ENCODE results near the gene SNX33. TPM values are rescaled to one million over a fixed set of nuclear protein-coding genes. Genes with fewer than 3 reads are reported as not detected.

SNX33 gene
- total and polyA plus RNA-seq, 2 experiments from 2014 or later, result 13.1 to 22.9 TPM

DNA sequence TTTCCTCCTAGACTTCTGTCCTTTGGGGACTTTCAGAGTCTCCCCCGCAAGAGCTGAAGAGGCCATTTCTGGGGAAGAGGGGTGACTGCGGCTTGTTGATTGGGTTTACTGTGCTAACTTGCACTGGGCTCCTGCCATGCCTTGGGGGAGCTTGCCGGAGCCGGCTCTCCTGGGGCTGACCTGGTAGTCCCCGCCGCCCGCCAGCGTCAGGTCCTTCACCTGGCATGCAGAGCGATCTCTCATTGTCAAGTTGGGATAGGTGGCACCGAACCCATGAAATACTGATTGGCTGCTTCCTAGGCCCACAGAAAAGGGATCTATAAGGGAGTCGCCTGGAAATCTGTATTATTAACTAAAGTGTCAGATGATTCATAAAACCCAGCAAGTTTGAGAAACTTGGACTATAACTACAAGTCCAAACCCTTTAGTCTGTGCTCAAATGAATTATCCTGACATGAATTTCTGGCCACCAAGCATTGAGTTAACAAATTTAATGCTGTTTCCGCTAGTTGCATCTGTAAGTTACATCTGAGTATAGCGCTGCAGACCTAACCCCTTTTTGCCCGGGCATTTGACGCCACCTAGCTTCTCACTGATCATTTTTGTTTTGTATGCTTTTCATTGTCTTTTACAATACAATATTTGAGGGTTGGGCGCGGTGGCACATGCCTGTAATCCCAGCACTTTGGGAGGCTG is 7.1 kb upstream of the SNX33 start:
- peak overlapping the region; percentile 89 for H3K9ac ChIP-seq
- H4K20me1 ChIP-seq (ENCODE audit: insufficient read depth), result no peaks in the 10 kb centered on the region
- WGBS, 2 experiments (ENCODE audit: low coverage in 1 of 2, low lambda C conversion rate in 2 of 2, missing lambda C conversion rate in 2 of 2), result 1 to 3% methylated on average over 17 of the region's 17 CpGs
- peak overlapping the region; percentile 77 for H2AFZ ChIP-seq
- H3F3A ChIP-seq (ENCODE audit: insufficient read depth), result peaks cover 24% of the 10 kb centered on the region
- H3K4me1 ChIP-seq (ENCODE audit: insufficient read depth), result peaks cover 17% of the 10 kb centered on the region
- TF ChIP-seq EZH2phosphoT487 (IDR thresholded peaks at IDR 0.05; ENCODE audit: insufficient read depth, low read depth), result no peak
- no peak for TF ChIP-seq EZH2 (IDR thresholded peaks at IDR 0.05; ENCODE audit: insufficient read depth, poor library complexity, severe bottlenecking)
- H3K9me2 ChIP-seq (ENCODE audit: insufficient read depth), result no peaks in the 10 kb centered on the region
- H3K79me2 ChIP-seq (ENCODE audit: insufficient read depth), result peaks cover 49% of the 10 kb centered on the region
- H3K4me2 ChIP-seq (ENCODE audit: unreplicated experiment), result peak overlapping the region; percentile 98
- no peaks in the 10 kb centered on the region for H3K36me3 ChIP-seq (ENCODE audit: low read depth)
- peak; percentile 69 for DNase-seq
- in situ Hi-C loops (cut with MboI), result no loop called here
- H3K9me3 ChIP-seq (ENCODE audit: low read depth), result no peaks in the 10 kb centered on the region
- H3K4me3 ChIP-seq, result peak overlapping the region; percentile 80
- no peaks in the 10 kb centered on the region for H3K27me3 ChIP-seq (replicated peaks; ENCODE audit: insufficient read depth)
- H3K27ac ChIP-seq, result peak overlapping the region; percentile 89

DNA sequence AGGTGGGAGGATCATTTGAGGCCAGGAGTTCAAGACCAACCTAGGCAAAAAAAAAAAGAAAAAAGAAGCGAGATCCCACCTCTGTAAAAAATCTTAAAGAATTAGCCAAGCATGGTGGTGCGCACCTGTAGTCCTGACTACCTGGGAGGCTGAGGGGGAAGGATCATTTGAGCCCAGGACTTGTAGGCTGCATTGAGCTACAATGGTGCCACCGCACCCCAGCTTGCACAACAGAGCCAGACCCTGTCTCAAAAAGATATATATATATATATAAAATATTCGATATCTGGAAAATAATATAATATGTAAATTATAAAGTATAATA is 6.6 kb upstream of the SNX33 start:
- H3K27ac ChIP-seq, result peak overlapping the region; percentile 89
- H3K4me1 ChIP-seq (ENCODE audit: insufficient read depth), result peaks cover 18% of the 10 kb centered on the region
- H3F3A ChIP-seq (ENCODE audit: insufficient read depth), result peaks cover 26% of the 10 kb centered on the region
- H3K4me3 ChIP-seq, result peak overlapping the region; percentile 80
- no peaks in the 10 kb centered on the region for H3K9me2 ChIP-seq (ENCODE audit: insufficient read depth)
- no peaks in the 10 kb centered on the region for H3K27me3 ChIP-seq (replicated peaks; ENCODE audit: insufficient read depth)
- TF ChIP-seq EZH2 (IDR thresholded peaks at IDR 0.05; ENCODE audit: insufficient read depth, poor library complexity, severe bottlenecking) (no peak), EZH2phosphoT487 (IDR thresholded peaks at IDR 0.05; ENCODE audit: insufficient read depth, low read depth) (no peak)
- peaks cover 49% of the 10 kb centered on the region for H3K79me2 ChIP-seq (ENCODE audit: insufficient read depth)
- peak overlapping the region; percentile 89 for H3K9ac ChIP-seq
- H4K20me1 ChIP-seq (ENCODE audit: insufficient read depth), result no peaks in the 10 kb centered on the region
- no peaks in the 10 kb centered on the region for H3K36me3 ChIP-seq (ENCODE audit: low read depth)
- peak overlapping the region; percentile 77 for H2AFZ ChIP-seq
- H3K9me3 ChIP-seq (ENCODE audit: low read depth), result no peaks in the 10 kb centered on the region
- H3K4me2 ChIP-seq (ENCODE audit: unreplicated experiment), result peak overlapping the region; percentile 98
- DNase-seq, result no peak
- 70 to 75% methylated on average over 4 of the region's 4 CpGs for WGBS, 2 experiments (ENCODE audit: low coverage in 1 of 2, low lambda C conversion rate in 2 of 2, missing lambda C conversion rate in 2 of 2)
- in situ Hi-C loops (cut with MboI), result no loop called here

DNA sequence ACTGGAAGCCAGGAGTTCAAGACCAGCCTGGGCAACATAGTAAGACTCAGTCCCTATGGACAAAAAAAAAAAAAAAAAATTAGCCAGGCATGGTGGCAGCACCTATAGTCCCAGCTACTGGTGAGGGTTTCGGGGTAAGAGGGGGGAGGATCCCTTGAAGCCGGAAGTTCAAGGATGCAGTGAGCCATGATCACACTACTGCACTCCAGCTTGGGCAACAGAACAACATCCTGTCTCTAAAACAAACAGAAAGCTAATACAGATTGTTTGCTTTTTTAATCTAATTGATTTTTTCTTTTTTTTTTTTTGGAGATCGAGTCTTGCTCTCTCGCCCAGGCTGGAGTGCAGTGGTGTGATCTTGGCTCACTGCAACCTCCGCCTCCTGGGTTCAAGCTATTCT is 6.1 kb upstream of the SNX33 start:
- no peaks in the 10 kb centered on the region for H3K9me2 ChIP-seq (ENCODE audit: insufficient read depth)
- no peak for TF ChIP-seq EZH2 (IDR thresholded peaks at IDR 0.05; ENCODE audit: insufficient read depth, poor library complexity, severe bottlenecking)
- TF ChIP-seq EZH2phosphoT487 (IDR thresholded peaks at IDR 0.05; ENCODE audit: insufficient read depth, low read depth), result no peak
- H4K20me1 ChIP-seq (ENCODE audit: insufficient read depth), result no peaks in the 10 kb centered on the region
- peaks cover 49% of the 10 kb centered on the region for H3K79me2 ChIP-seq (ENCODE audit: insufficient read depth)
- no peak overlapping the region for H3K9ac ChIP-seq
- H3K4me3 ChIP-seq, result no peak overlapping the region
- peaks cover 29% of the 10 kb centered on the region for H3F3A ChIP-seq (ENCODE audit: insufficient read depth)
- H3K36me3 ChIP-seq (ENCODE audit: low read depth), result no peaks in the 10 kb centered on the region
- WGBS, 2 experiments (ENCODE audit: low coverage in 1 of 2, low lambda C conversion rate in 2 of 2, missing lambda C conversion rate in 2 of 2), result 89 to 98% methylated on average over 5 of the region's 5 CpGs
- H3K4me1 ChIP-seq (ENCODE audit: insufficient read depth), result peaks cover 23% of the 10 kb centered on the region
- H3K4me2 ChIP-seq (ENCODE audit: unreplicated experiment), result no peak overlapping the region
- no peak for DNase-seq
- H2AFZ ChIP-seq, result no peak overlapping the region
- H3K27ac ChIP-seq, result no peak overlapping the region
- in situ Hi-C loops (cut with MboI), result no loop called here
- no peaks in the 10 kb centered on the region for H3K27me3 ChIP-seq (replicated peaks; ENCODE audit: insufficient read depth)
- H3K9me3 ChIP-seq (ENCODE audit: low read depth), result no peaks in the 10 kb centered on the region

DNA sequence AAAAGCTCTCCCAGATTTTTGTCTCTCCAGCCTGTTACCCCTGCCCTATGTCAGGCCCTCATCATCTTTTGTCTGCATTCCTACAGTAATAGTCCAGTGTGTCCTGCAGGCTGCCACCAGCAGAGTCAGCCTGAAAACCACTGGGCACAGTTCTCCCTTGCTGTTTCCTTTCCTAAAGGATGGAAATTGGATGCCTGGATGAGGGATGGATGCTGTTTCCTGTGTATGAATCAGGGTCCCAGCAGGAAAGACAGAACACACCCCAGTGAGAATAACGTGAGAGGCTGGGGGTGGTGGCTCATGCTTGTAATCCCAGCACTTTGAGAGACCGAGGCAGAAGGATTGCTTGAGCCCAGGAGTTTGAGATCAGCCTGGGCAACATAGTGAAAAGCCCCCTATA is 3.3 kb upstream of the SNX33 start:
- H3K36me3 ChIP-seq (ENCODE audit: low read depth), result no peaks in the 10 kb centered on the region
- 37 to 50% methylated on average over 2 of the region's 2 CpGs for WGBS, 2 experiments (ENCODE audit: low coverage in 1 of 2, low lambda C conversion rate in 2 of 2, missing lambda C conversion rate in 2 of 2)
- peaks cover 41% of the 10 kb centered on the region for H3K79me2 ChIP-seq (ENCODE audit: insufficient read depth)
- H3K9ac ChIP-seq, result no peak overlapping the region
- H3K4me2 ChIP-seq (ENCODE audit: unreplicated experiment), result no peak overlapping the region
- H3K4me3 ChIP-seq, result no peak overlapping the region
- H4K20me1 ChIP-seq (ENCODE audit: insufficient read depth), result no peaks in the 10 kb centered on the region
- H2AFZ ChIP-seq, result no peak overlapping the region
- in situ Hi-C loops (cut with MboI), result no loop called here
- no peak overlapping the region for H3K27ac ChIP-seq
- H3K4me1 ChIP-seq (ENCODE audit: insufficient read depth), result peaks cover 17% of the 10 kb centered on the region
- H3K27me3 ChIP-seq (replicated peaks; ENCODE audit: insufficient read depth), result no peaks in the 10 kb centered on the region
- no peak for DNase-seq
- H3K9me2 ChIP-seq (ENCODE audit: insufficient read depth), result no peaks in the 10 kb centered on the region
- H3K9me3 ChIP-seq (ENCODE audit: low read depth), result no peaks in the 10 kb centered on the region
- TF ChIP-seq EZH2phosphoT487 (IDR thresholded peaks at IDR 0.05; ENCODE audit: insufficient read depth, low read depth) (no peak), EZH2 (IDR thresholded peaks at IDR 0.05; ENCODE audit: insufficient read depth, poor library complexity, severe bottlenecking) (no peak)
- peaks cover 25% of the 10 kb centered on the region for H3F3A ChIP-seq (ENCODE audit: insufficient read depth)

Measured in GM23248 (cell line).